HepG2 (cell line): ENCODE data around the gene NCKAP1. TPM values are rescaled to one million over a fixed set of nuclear protein-coding genes. Genes with fewer than 3 reads are reported as not detected.

Source experiments
- BCLAF1 ChIP-seq: fragments of 450-650 bp; IDR thresholded peaks from 2 replicates; pipeline ENCODE4 v1.6.1; 2017; ENCODE audit warnings: mild to moderate bottlenecking
- HMGXB3 ChIP-seq: sonication (generic); formaldehyde crosslinking; IDR thresholded peaks from 2 replicates; pipeline ENCODE4 v1.4.0; 2020; ENCODE audit warnings: missing genetic modification reagents, borderline replicate concordance
- MXD4 ChIP-seq: IDR thresholded peaks from 2 replicates; pipeline ENCODE4 v1.6.1; 2016; ENCODE audit warnings: mild to moderate bottlenecking, missing biosample characterization, missing genetic modification reagents
- SALL1 ChIP-seq: sonication (generic); formaldehyde crosslinking; IDR thresholded peaks from 2 replicates; pipeline ENCODE4 v1.8.0; 2022; ENCODE audit warnings: mild to moderate bottlenecking, missing genetic modification reagents
- SOX6 ChIP-seq, 2 experiments: fragments of 450-650 bp in 1 of 2; sonication (generic) in 1 of 2; formaldehyde crosslinking in 1 of 2; IDR thresholded peaks; 2 replicates each; pipeline versions ENCODE4 v1.4.0 to v1.6.1; 2017 to 2020; ENCODE audit warnings: antibody characterized with exemption in 1 of 2, mild to moderate bottlenecking in 1 of 2, missing genetic modification reagents in 1 of 2
- SRSF4 ChIP-seq: fragments of 200-400 bp; formaldehyde crosslinking; IDR thresholded peaks from one replicate; pipeline ENCODE4 v1.6.1; 2018; ENCODE audit warnings: mild to moderate bottlenecking, low read depth, low read length, moderate library complexity; ENCODE audit not compliant: poor library complexity, severe bottlenecking
- ZIK1 ChIP-seq: sonication (generic); formaldehyde crosslinking; IDR thresholded peaks from 2 replicates; pipeline ENCODE4 v1.5.0; 2020; ENCODE audit warnings: mild to moderate bottlenecking, low read depth, missing genetic modification reagents, borderline replicate concordance
- ZNF329 ChIP-seq: sonication (generic); formaldehyde crosslinking; IDR thresholded peaks from 2 replicates; pipeline ENCODE4 v1.9.0; 2021; ENCODE audit warnings: low read depth, mild to moderate bottlenecking, missing genetic modification reagents
- ZSCAN29 ChIP-seq: sonication (generic); formaldehyde crosslinking; conservative IDR thresholded peaks from 2 replicates; pipeline ENCODE4 v1.4.0; 2020; ENCODE audit warnings: mild to moderate bottlenecking, missing genetic modification reagents
- polyA plus RNA-seq, 8 experiments: library from polyadenylated mRNA; depleted of rRNA in 3 of 8; stranded (reverse) in 7 of 8; unstranded in 1 of 8; fragments of >200 nt; fragmentation: Illumina TruSeq in 4 of 8; extraction: Trizol in 4 of 8; gene quantifications; 2 replicates each; pipeline versions ENCODE4 v1.2.1 to v1.2.3, GENCODE V29; 2011 to 2016; ENCODE audit warnings: low read depth in 4 of 8, missing spikeins in 1 of 8, mixed read lengths in 1 of 8; ENCODE audit not compliant: insufficient read depth in 1 of 8
- total RNA-seq, 5 experiments: library from RNA; depleted of rRNA; stranded (reverse); fragments of >200 nt; fragmentation: Illumina TruSeq; extraction: Trizol; gene quantifications; 2 replicates each; pipeline ENCODE4 v1.2.3, GENCODE V29; 2016; ENCODE audit warnings: low read depth in 1 of 5
- TF ChIP-seq, protein P1 (sequence below): fragments of 450-650 bp; IDR thresholded peaks from 2 replicates; pipeline ENCODE4 v1.6.1; 2017
- TF ChIP-seq, protein P2 (sequence below): sonication (generic); formaldehyde crosslinking; IDR thresholded peaks from 2 replicates; pipeline ENCODE4 v1.4.0; 2020; ENCODE audit warnings: mild to moderate bottlenecking, missing genetic modification reagents, borderline replicate concordance
- TF ChIP-seq, protein P3 (sequence below): IDR thresholded peaks from 2 replicates; pipeline ENCODE4 v1.6.1; 2018; ENCODE audit warnings: missing genetic modification reagents
- TF ChIP-seq, protein P4 (sequence below): sonication (generic); formaldehyde crosslinking; IDR thresholded peaks from 2 replicates; pipeline ENCODE4 v1.4.0; 2020; ENCODE audit warnings: missing genetic modification reagents

NCKAP1 gene
- total and polyA plus RNA-seq, 2 of the 13 experiments (the other 11 are each of a cell fraction or from before 2014, with no cell fraction given) = 72.1 to 96.3 TPM

GRCh38 chr2:183038341-183039300 is at the start of gene NCKAP1 (continued):
- TF ChIP-seq BCLAF1 (no peak), SRSF4 (no peak), HMGXB3 (no peak; the same call in 1 of the 2 replicates), ZSCAN29 (peak; percentile 83; the same call in 1 of the 2 replicates), ZNF329 (CRISPR knock-in tag) (peak; percentile 50; the same call in 1 of the 2 replicates), SALL1 (peak; percentile 67; the same call in 1 of the 2 replicates), MXD4 (CRISPR knock-in tag) (peak; percentile 72), SOX6 (IDR thresholded peaks at IDR 0.05) (no peak), SOX6 (CRISPR knock-in tag; IDR thresholded peaks at IDR 0.05) (peak; percentile 70), ZIK1 (CRISPR knock-in tag) (no peak; the same call in 1 of the 2 replicates)
- TF ChIP-seq, protein P1, sequence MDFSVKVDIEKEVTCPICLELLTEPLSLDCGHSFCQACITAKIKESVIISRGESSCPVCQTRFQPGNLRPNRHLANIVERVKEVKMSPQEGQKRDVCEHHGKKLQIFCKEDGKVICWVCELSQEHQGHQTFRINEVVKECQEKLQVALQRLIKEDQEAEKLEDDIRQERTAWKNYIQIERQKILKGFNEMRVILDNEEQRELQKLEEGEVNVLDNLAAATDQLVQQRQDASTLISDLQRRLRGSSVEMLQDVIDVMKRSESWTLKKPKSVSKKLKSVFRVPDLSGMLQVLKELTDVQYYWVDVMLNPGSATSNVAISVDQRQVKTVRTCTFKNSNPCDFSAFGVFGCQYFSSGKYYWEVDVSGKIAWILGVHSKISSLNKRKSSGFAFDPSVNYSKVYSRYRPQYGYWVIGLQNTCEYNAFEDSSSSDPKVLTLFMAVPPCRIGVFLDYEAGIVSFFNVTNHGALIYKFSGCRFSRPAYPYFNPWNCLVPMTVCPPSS = no peak
- TF ChIP-seq, protein P2, sequence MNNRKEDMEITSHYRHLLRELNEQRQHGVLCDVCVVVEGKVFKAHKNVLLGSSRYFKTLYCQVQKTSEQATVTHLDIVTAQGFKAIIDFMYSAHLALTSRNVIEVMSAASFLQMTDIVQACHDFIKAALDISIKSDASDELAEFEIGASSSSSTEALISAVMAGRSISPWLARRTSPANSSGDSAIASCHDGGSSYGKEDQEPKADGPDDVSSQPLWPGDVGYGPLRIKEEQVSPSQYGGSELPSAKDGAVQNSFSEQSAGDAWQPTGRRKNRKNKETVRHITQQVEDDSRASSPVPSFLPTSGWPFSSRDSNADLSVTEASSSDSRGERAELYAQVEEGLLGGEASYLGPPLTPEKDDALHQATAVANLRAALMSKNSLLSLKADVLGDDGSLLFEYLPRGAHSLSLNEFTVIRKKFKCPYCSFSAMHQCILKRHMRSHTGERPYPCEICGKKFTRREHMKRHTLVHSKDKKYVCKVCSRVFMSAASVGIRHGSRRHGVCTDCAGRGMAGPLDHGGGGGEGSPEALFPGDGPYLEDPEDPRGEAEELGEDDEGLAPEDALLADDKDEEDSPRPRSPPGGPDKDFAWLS (CRISPR knock-in tag) = peak; percentile 70; the same call in 1 of the 2 replicates
- TF ChIP-seq, protein P3, sequence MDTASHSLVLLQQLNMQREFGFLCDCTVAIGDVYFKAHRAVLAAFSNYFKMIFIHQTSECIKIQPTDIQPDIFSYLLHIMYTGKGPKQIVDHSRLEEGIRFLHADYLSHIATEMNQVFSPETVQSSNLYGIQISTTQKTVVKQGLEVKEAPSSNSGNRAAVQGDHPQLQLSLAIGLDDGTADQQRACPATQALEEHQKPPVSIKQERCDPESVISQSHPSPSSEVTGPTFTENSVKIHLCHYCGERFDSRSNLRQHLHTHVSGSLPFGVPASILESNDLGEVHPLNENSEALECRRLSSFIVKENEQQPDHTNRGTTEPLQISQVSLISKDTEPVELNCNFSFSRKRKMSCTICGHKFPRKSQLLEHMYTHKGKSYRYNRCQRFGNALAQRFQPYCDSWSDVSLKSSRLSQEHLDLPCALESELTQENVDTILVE (CRISPR knock-in tag) = peak; percentile 85; the same call in 1 of the 2 replicates
- TF ChIP-seq, protein P4, sequence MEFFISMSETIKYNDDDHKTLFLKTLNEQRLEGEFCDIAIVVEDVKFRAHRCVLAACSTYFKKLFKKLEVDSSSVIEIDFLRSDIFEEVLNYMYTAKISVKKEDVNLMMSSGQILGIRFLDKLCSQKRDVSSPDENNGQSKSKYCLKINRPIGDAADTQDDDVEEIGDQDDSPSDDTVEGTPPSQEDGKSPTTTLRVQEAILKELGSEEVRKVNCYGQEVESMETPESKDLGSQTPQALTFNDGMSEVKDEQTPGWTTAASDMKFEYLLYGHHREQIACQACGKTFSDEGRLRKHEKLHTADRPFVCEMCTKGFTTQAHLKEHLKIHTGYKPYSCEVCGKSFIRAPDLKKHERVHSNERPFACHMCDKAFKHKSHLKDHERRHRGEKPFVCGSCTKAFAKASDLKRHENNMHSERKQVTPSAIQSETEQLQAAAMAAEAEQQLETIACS (CRISPR knock-in tag) = peak; percentile 42; the same call in 1 of the 2 replicates
